ENCODE data around the gene STX19. TPM values are rescaled to one million over a fixed set of nuclear protein-coding genes. Genes with fewer than 3 reads are reported as not detected.
"Not testable (repeated sequence)": the region's sequence is repeated elsewhere in the genome, so short reads cannot be mapped to it uniquely, and the experiment has no call there.

STX19 gene
- polyA plus RNA-seq, 1 experiment: not detected

- no peak overlapping the region for H3K4me3 ChIP-seq (ENCODE audit: low read depth, low read length)
- no peaks in the 10 kb centered on the region for H3K36me3 ChIP-seq (ENCODE audit: control insufficient read depth, insufficient read depth, low read length)
- TF ChIP-seq CTCF (IDR thresholded peaks at IDR 0.05; ENCODE audit: insufficient read depth, low read depth, low read length): no peak
- no peaks in the 10 kb centered on the region for H3K27me3 ChIP-seq (ENCODE audit: control insufficient read depth, insufficient read depth, low read length)
- ChIA-PET CTCF (no interaction called here), POLR2A (no interaction called here)
- DNase-seq (ENCODE audit: low read depth): no peak
Measured at GRCh38 chr3:93969997-93970396, 58.4 kb downstream of the STX19 start.

- H3K36me3 ChIP-seq (ENCODE audit: control insufficient read depth, insufficient read depth, low read length): no peaks in the 10 kb centered on the region
- no peak for DNase-seq (ENCODE audit: low read depth)
- H3K4me3 ChIP-seq (ENCODE audit: low read depth, low read length): no peak overlapping the region
- ChIA-PET POLR2A (no interaction called here), CTCF (no interaction called here)
- no peak for TF ChIP-seq CTCF (IDR thresholded peaks at IDR 0.05; ENCODE audit: insufficient read depth, low read depth, low read length)
- no peaks in the 10 kb centered on the region for H3K27me3 ChIP-seq (ENCODE audit: control insufficient read depth, insufficient read depth, low read length)
Measured at GRCh38 chr3:93969443-93969842, 59.0 kb downstream of the STX19 start.

- POLR2A ChIA-PET; DNase-seq (ENCODE audit: low read depth): not testable (repeated sequence)
Measured at GRCh38 chr3:93965106-93965505, 63.3 kb downstream of the STX19 start.

More at GRCh38 chr3:93965106-93965505, 63.3 kb downstream of the STX19 start:
- CTCF ChIA-PET; H3K4me3 ChIP-seq (ENCODE audit: low read depth, low read length); H3K36me3 ChIP-seq (ENCODE audit: control insufficient read depth, insufficient read depth, low read length); H3K27me3 ChIP-seq (ENCODE audit: control insufficient read depth, insufficient read depth, low read length): not testable (repeated sequence)

Small RNA genes lying within 50 kb of the gene (small RNA-seq; reads per million reads assigned to genes)
- gene RF00019 (ENCODE audit: insufficient read length, low read depth, low replicate concordance) (not detected), gene RNU6-511P (ENCODE audit: insufficient read length, low read depth, low replicate concordance) (not detected)

Other genes with a start within 250 kb of the STX19 start
- 2.0 and 5.2 TPM in 2 replicates for gene PROS1, start 54.7 kb downstream of the STX19 start, polyA plus RNA-seq (2011; rRNA removed)
- 4.6 and 5.3 TPM in 2 replicates for gene ARL13B, start 48.4 kb downstream of the STX19 start, polyA plus RNA-seq (2011; rRNA removed)
- 1.6 and 2.5 TPM in 2 replicates for gene DHFR2, start 34.3 kb upstream of the STX19 start, polyA plus RNA-seq (2011; rRNA removed)
- 8.2 and 8.7 TPM in 2 replicates for gene NSUN3, start 34.5 kb upstream of the STX19 start, polyA plus RNA-seq (2011; rRNA removed)